K562 (cell line): ENCODE data around the gene MORC4. TPM values are rescaled to one million over a fixed set of nuclear protein-coding genes. Genes with fewer than 3 reads are reported as not detected.

Experiments
- ATAC-seq: fragments of 200-7000 bp; cut with Tn5 transposase; 3 replicates; pipeline ENCODE4 v1.9.1; 2020; ENCODE audit warnings: moderate library complexity
- BruUV-seq: library from RNA; stranded (reverse); fragments of 400-500 nt; replicated peaks from 2 replicates; lab custom pipeline; 2021; lab: Mats Ljungman, UMichigan
- CTCF ChIA-PET: fragments of 300-600 bp; formaldehyde crosslinking; extraction: SDS; loops from one replicate; lab custom pipeline; 2021; ENCODE audit warnings: low intra/inter-chr PET ratio; lab: Yijun Ruan, JAX
- POLR2A ChIA-PET: fragments of 300-600, 350-650 bp; sonication (Branson Sonifier 250); formaldehyde crosslinking; extraction: SDS; loops from one replicate; lab custom pipeline; 2021; ENCODE audit warnings: antibody characterized with exemption, inconsistent platforms; lab: Yijun Ruan, JAX
- DNase-seq, 4 experiments: peaks; one replicate each; pipeline versions ENCODE4 v3.0.0 to v3.0.0-alpha.2; 2011 to 2018; ENCODE audit warnings: low spot score in 3 of 4, mixed read lengths in 3 of 4; ENCODE audit errors: extremely low read depth in 1 of 4
- FAIRE-seq: peaks from 2 replicates; lab custom pipeline; 2011; peaks lifted over from hg19 to GRCh38; lab: Jason Lieb, UNC
- H2AFZ ChIP-seq: 2 replicates; pipeline ENCODE4 v1.6.0; 2011; ENCODE audit warnings: low read depth, low read length, control low read depth, inconsistent platforms
- H3K27ac ChIP-seq: fragments of 200-600 bp; 3 replicates; pipeline ENCODE4 v1.8.0; 2011; ENCODE audit warnings: low read depth, mild to moderate bottlenecking, control low read depth, inconsistent platforms, low read length, moderate library complexity, mixed read lengths; ENCODE audit errors: extremely low read depth
- H3K27me3 ChIP-seq, 2 experiments: fragments of 300-600 bp in 1 of 2; 2 replicates in 1 of 2; 3 replicates in 1 of 2; pipeline versions ENCODE4 v1.6.0 to v1.8.0; 2011; ENCODE audit warnings: inconsistent platforms in 2 of 2, low read length in 2 of 2, mild to moderate bottlenecking in 1 of 2, mixed read lengths in 1 of 2, moderate library complexity in 1 of 2; ENCODE audit not compliant: control insufficient read depth in 2 of 2, insufficient read depth in 2 of 2
- H3K36me3 ChIP-seq: fragments of 300-600 bp; 3 replicates; pipeline ENCODE4 v1.8.0; 2011; ENCODE audit warnings: mild to moderate bottlenecking, low read length, inconsistent platforms; ENCODE audit not compliant: control insufficient read depth, insufficient read depth
- H3K4me1 ChIP-seq, 2 experiments: fragments of 200-600 bp in 1 of 2; replicated peaks in 1 of 2; 2 replicates in 1 of 2; 3 replicates in 1 of 2; pipeline versions ENCODE4 v1.5.1 to v1.8.0; 2011; ENCODE audit warnings: inconsistent platforms in 2 of 2, low read length in 2 of 2, mild to moderate bottlenecking in 1 of 2, mixed read lengths in 1 of 2, moderate library complexity in 1 of 2; ENCODE audit not compliant: control insufficient read depth in 2 of 2, insufficient read depth in 2 of 2
- H3K4me2 ChIP-seq: 2 replicates; pipeline ENCODE4 v1.6.1; 2011; ENCODE audit warnings: low read length, control low read depth, inconsistent platforms, mixed read lengths; ENCODE audit not compliant: insufficient read depth
- H3K4me3 ChIP-seq: fragments of 200-600 bp; sonication (generic), shearing (Covaris generic); 2 replicates; pipeline ENCODE4 v1.5.1; 2016; ENCODE audit warnings: control low read depth, inconsistent platforms
- H3K79me2 ChIP-seq: fragments of 200-600 bp; 3 replicates; pipeline ENCODE4 v1.8.0; 2011; ENCODE audit warnings: low read length, inconsistent platforms; ENCODE audit not compliant: control insufficient read depth, insufficient read depth
- H3K9ac ChIP-seq, 2 experiments: 2 replicates each; pipeline versions ENCODE4 v1.6.0 to v1.6.1; 2011; ENCODE audit warnings: low read depth in 2 of 2, low read length in 2 of 2, control low read depth in 1 of 2, inconsistent platforms in 1 of 2, mild to moderate bottlenecking in 1 of 2, mixed read lengths in 1 of 2; ENCODE audit not compliant: insufficient read depth in 1 of 2
- H3K9me1 ChIP-seq: one replicate; pipeline ENCODE4 v1.6.0; 2011; ENCODE audit warnings: inconsistent platforms, mild to moderate bottlenecking, low read length, moderate library complexity; ENCODE audit not compliant: control insufficient read depth, insufficient read depth
- H3K9me3 ChIP-seq: replicated peaks from 2 replicates; pipeline ENCODE4 v1.5.1; 2011; ENCODE audit warnings: low read depth, low read length, inconsistent platforms; ENCODE audit not compliant: control insufficient read depth, insufficient read depth
- H4K20me1 ChIP-seq: replicated peaks from 2 replicates; pipeline ENCODE4 v1.6.1; 2011; ENCODE audit warnings: low read length, inconsistent platforms, mixed read lengths; ENCODE audit not compliant: control insufficient read depth, insufficient read depth
- AFF4 ChIP-seq: sonication (generic); formaldehyde crosslinking; IDR thresholded peaks from 2 replicates; pipeline ENCODE4 v1.8.0; 2023; ENCODE audit warnings: mild to moderate bottlenecking, missing genetic modification reagents
- ATF7 ChIP-seq: fragments of 450-650 bp; IDR thresholded peaks from 2 replicates; pipeline ENCODE4 v1.7.1; 2014; ENCODE audit warnings: mild to moderate bottlenecking, moderate library complexity
- BRF2 ChIP-seq: IDR thresholded peaks from 3 replicates; pipeline ENCODE4 v1.6.1; 2011; ENCODE audit warnings: borderline replicate concordance, mild to moderate bottlenecking; ENCODE audit not compliant: insufficient read length, insufficient read depth
- C11orf30 ChIP-seq: fragments of 450-650 bp; IDR thresholded peaks from 2 replicates; pipeline ENCODE4 v1.6.1; 2016; ENCODE audit warnings: low read depth, mild to moderate bottlenecking
- ELK1 ChIP-seq: sonication (generic); formaldehyde crosslinking; IDR thresholded peaks from 2 replicates; pipeline ENCODE4 v1.8.1; 2022; ENCODE audit warnings: missing genetic modification reagents
- FOXK1 ChIP-seq: sonication (generic); formaldehyde crosslinking; IDR thresholded peaks from 2 replicates; pipeline ENCODE4 v1.8.0; 2022; ENCODE audit warnings: missing genetic modification reagents, mild to moderate bottlenecking, borderline replicate concordance
- FOXP4 ChIP-seq: sonication (generic); formaldehyde crosslinking; IDR thresholded peaks from 2 replicates; pipeline ENCODE4 v1.8.0; 2022; ENCODE audit warnings: mild to moderate bottlenecking, missing genetic modification reagents, borderline replicate concordance
- HMGXB4 ChIP-seq: sonication (generic); formaldehyde crosslinking; IDR thresholded peaks from 2 replicates; pipeline ENCODE4 v1.8.1; 2023; ENCODE audit warnings: mild to moderate bottlenecking, missing genetic modification reagents
- SIRT6 ChIP-seq: IDR thresholded peaks from one replicate; pipeline ENCODE4 v1.6.1; 2012; ENCODE audit warnings: low read depth, mild to moderate bottlenecking, control low read depth, inconsistent platforms, low read length, moderate library complexity
- TAF15 ChIP-seq: fragments of 200-400 bp; formaldehyde crosslinking; IDR thresholded peaks from 2 replicates; pipeline ENCODE4 v1.6.1; 2017; ENCODE audit warnings: mild to moderate bottlenecking, low read depth, low read length, moderate library complexity
- TSC22D4 ChIP-seq: fragments of 450-650 bp; IDR thresholded peaks from 2 replicates; pipeline ENCODE4 v1.6.1; 2016; ENCODE audit warnings: missing genetic modification characterization, missing biosample characterization, control low read depth
- ZNF780A ChIP-seq: fragments of 250-450 bp; sonication (Bioruptor Pico); IDR thresholded peaks from 2 replicates; pipeline ENCODE4 v1.5.0; 2021; ENCODE audit warnings: mild to moderate bottlenecking
- WGBS: fragments of 100-300 bp; shearing (Covaris generic); methylation state at CpG from one replicate; pipeline ENCODE4 v1.1.6; 2016; ENCODE audit warnings: low coverage, mixed read lengths; ENCODE audit not compliant: insufficient coverage; ENCODE audit errors: missing lambda C conversion rate; 5-methylcytosine and 5-hydroxymethylcytosine counted together
- in situ Hi-C: fragments of 300-500 bp; cut with MboI; formaldehyde crosslinking; loops from 4 replicates; pipeline ENCODE4 v1.15.0; 2018; ENCODE audit warnings: inconsistent platforms, mixed read lengths
- intact Hi-C: fragments of 100-400 bp; cut with micrococcal nuclease; formaldehyde crosslinking; loops from 2 replicates; pipeline ENCODE4 v1.14.2; 2022
- polyA plus RNA-seq, 8 experiments: library from polyadenylated mRNA; depleted of rRNA in 4 of 8; stranded (reverse) in 5 of 8; unstranded in 3 of 8; fragments of >200 nt; fragmentation: Nextera tagmentation in 2 of 8; fragmentation: Illumina TruSeq in 1 of 8; extraction: Ambion mirVana in 2 of 8; extraction: Trizol in 1 of 8; gene quantifications; 2 replicates each; pipeline versions ENCODE4 v1.2.1 to v1.2.3, GENCODE V29; 2011 to 2014; ENCODE audit warnings: inconsistent platforms in 1 of 8, missing spikeins in 1 of 8
- total RNA-seq, 7 experiments: library from RNA; depleted of rRNA in 6 of 7; stranded (reverse); fragments of >200 nt in 6 of 7; fragmentation: Illumina TruSeq in 2 of 7; extraction: Trizol in 2 of 7; gene quantifications; 2 replicates each; pipeline versions ENCODE4 v1.2.1 to v1.2.3, GENCODE V29; 2011 to 2021; ENCODE audit warnings: low replicate concordance in 1 of 7

Gene MORC4
- total and polyA plus RNA-seq, 9 of the 15 experiments (the other 6 are each of a cell fraction or from before 2014, with no cell fraction given) = 0.04 to 0.53 (median 0.18) TPM

GRCh38 chrX:106949366-106949765, 50.6 kb downstream of the MORC4 start:
- BruUV-seq = no TSS peak
- WGBS = 0% methylated on average over 1 of the region's 1 CpG
- Histone ChIP-seq H3K79me2 (no peaks in the 10 kb centered on the region), H3K27ac (no peak overlapping the region), H3K9me3 (no peaks in the 10 kb centered on the region), H3K36me3 (no peaks in the 10 kb centered on the region), H3K27me3 (no peaks in the 10 kb centered on the region), H3K4me1 (no peaks in the 10 kb centered on the region), H2AFZ (no peak overlapping the region), H3K9ac (no peak overlapping the region), H3K4me2 (no peak overlapping the region), H4K20me1 (no peaks in the 10 kb centered on the region), H3K4me3 (no peak overlapping the region), H3K9me1 (no peaks in the 10 kb centered on the region)
- in situ Hi-C loops (no loop called here), intact Hi-C loops (no loop called here)
- ChIA-PET CTCF (no interaction called here), POLR2A (no interaction called here)
- no peak for ATAC-seq
- DNase-seq = no peak
- FAIRE-seq = no peak
- TF ChIP-seq C11orf30 (no peak), AFF4 (CRISPR knock-in tag) (no peak), SIRT6 (no peak), TAF15 (no peak), TSC22D4 (tag) (no peak), ZNF780A (CRISPR knock-in tag) (no peak), ATF7 (no peak), ELK1 (CRISPR knock-in tag) (no peak), HMGXB4 (CRISPR knock-in tag) (no peak), FOXP4 (no peak), BRF2 (no peak), FOXK1 (CRISPR knock-in tag) (no peak)
